Body of pancreas (tissue), 4 donors: ENCODE results near the gene C10orf105.

Experiments used
- POLR2A ChIP-seq, 3 donors: fragments of 450-650 bp; IDR thresholded peaks; one replicate each; pipeline ENCODE4 v1.6.1; 2016; ENCODE audit warnings: antibody characterized with exemption in 3 of 3, mild to moderate bottlenecking in 2 of 3
- TF ChIP-seq, protein P1 (sequence below), 7 experiments: fragments of 450-650 bp in 4 of 7; fragments of 200-600 bp in 3 of 7; sonication (generic) in 3 of 7; IDR thresholded peaks; one replicate each; pipeline ENCODE4 v1.5.1; 2016 to 2019; ENCODE audit warnings: antibody characterized with exemption in 7 of 7

DNA sequence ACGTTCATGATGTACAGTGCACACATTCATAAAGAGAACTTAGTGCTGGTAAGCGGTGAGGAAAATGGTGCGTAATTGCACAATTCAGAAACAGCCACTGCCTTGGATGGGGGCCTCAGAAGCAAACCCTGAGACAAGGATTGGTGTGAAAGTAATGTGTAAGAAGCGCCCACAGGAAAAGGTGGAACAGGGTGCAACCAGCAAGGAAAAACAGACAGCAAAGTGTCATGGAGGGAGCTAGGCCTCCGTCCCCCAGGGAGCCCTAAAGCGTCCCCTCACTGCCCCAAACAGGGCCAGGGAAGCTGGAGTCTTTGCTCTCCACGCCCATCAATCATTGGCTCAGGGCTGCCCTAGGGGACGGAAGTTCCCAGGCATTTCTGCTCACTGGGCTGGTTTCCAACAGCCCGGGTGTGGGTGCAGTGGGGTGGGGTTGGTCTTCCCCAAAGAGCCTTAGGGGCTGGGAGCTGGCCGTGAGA, 9.6 kb upstream of the C10orf105 start:
- TF ChIP-seq, protein P1, sequence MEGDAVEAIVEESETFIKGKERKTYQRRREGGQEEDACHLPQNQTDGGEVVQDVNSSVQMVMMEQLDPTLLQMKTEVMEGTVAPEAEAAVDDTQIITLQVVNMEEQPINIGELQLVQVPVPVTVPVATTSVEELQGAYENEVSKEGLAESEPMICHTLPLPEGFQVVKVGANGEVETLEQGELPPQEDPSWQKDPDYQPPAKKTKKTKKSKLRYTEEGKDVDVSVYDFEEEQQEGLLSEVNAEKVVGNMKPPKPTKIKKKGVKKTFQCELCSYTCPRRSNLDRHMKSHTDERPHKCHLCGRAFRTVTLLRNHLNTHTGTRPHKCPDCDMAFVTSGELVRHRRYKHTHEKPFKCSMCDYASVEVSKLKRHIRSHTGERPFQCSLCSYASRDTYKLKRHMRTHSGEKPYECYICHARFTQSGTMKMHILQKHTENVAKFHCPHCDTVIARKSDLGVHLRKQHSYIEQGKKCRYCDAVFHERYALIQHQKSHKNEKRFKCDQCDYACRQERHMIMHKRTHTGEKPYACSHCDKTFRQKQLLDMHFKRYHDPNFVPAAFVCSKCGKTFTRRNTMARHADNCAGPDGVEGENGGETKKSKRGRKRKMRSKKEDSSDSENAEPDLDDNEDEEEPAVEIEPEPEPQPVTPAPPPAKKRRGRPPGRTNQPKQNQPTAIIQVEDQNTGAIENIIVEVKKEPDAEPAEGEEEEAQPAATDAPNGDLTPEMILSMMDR (IDR thresholded peaks at IDR 0.05): no peak
- no peak for TF ChIP-seq POLR2A (IDR thresholded peaks at IDR 0.05)
